GM10266 (cell line): ENCODE measurements around the gene ZNF622.

Experiments used
- DNase-seq: peaks from one replicate; pipeline ENCODE4 v3.0.0; 2012; ENCODE audit errors: extremely low spot score
- CTCF ChIP-seq: IDR thresholded peaks from 2 replicates; pipeline ENCODE4 v1.5.1; 2012; ENCODE audit warnings: mild to moderate bottlenecking, low read depth; ENCODE audit not compliant: control insufficient read depth, insufficient read depth; ENCODE audit errors: missing control alignments

Gene ZNF622

GRCh38 chr5:16465544-16466432 lies at the start of gene ZNF622:
Gene ZNF622 (minus strand): TSS chr5:16465800. CDS start chr5:16465665, 135 bp downstream.
- TF ChIP-seq CTCF, result no peak
- DNase-seq, result peak; percentile 75

- no peak for DNase-seq
- TF ChIP-seq CTCF, result no peak
Observed at GRCh38 chr5:16510098-16510497, 44.5 kb upstream of the ZNF622 start.

- no peak for DNase-seq
Observed at GRCh38 chr5:16508730-16509531, 43.3 kb upstream of the ZNF622 start.

GRCh38 chr5:16507716-16508115 lies 42.1 kb upstream of the ZNF622 start:
- DNase-seq, result no peak
- no peak for TF ChIP-seq CTCF

More at GRCh38 chr5:16508730-16509531, 43.3 kb upstream of the ZNF622 start:
- no peak for TF ChIP-seq CTCF

GRCh38 chr5:16505904-16506303 lies 40.3 kb upstream of the ZNF622 start:
- no peak for DNase-seq
- no peak for TF ChIP-seq CTCF

- TF ChIP-seq CTCF, result no peak
- no peak for DNase-seq
Observed at GRCh38 chr5:16505140-16505891, 39.7 kb upstream of the ZNF622 start.
